ENCODE measurements around the gene GSTM5. TPM values are rescaled to one million over a fixed set of nuclear protein-coding genes. Genes with fewer than 3 reads are reported as not detected.
"Not testable (repeated sequence)": the region's sequence is repeated elsewhere in the genome, so short reads cannot be mapped to it uniquely, and the experiment has no call there.

GSTM5 gene
- polyA plus RNA-seq, 3 donors = not detected

DNA sequence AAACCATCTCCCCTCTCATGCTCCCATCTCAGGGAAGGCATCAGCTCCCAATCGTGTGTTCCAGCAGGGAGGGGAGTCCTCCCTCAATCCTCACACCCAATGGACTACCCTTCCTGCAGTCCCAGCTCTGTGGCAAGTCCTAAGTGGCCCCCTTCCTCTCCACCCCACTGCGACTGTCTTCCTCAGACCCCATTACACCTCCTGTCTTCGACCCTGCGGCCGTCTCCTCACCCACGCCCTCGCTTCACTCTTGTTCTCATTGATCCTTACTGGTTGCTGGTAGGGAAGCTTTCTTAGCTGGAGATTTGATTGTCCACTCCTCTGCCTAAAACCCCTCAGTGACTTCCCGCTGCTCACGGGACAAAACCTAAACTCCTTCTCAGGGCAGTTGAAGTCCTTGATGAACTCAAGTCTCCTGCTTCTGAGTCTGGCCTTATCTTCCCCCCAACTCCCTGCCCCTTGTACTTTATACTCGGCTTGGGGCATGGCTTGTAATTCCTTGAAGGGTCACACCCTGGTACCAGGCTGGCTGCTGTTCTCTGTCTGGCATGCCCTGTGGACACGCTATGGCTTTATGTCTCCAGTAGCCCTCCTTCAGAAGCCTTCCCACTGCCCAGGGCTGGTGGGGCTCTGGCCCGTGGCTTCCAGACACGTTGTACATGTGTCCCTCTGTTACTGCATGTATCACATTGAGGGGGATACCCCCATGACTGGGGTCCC lies 54.0 kb downstream of the GSTM5 start:
- Histone ChIP-seq H4K20me1 (ENCODE audit: insufficient read depth, low read length) (no peaks in the 10 kb centered on the region), H3K4me2 (replicated peaks; ENCODE audit: extremely low read depth, low read length, poor library complexity, severe bottlenecking) (no peak overlapping the region), H3K9me3 (replicated peaks in 1 of 2; ENCODE audit: control insufficient read depth in 1 of 2, insufficient read depth in 1 of 2, low read length in 2 of 2) (no peaks in the 10 kb centered on the region), H2AFZ (ENCODE audit: insufficient read depth, low read depth, low read length, poor library complexity, severe bottlenecking) (no peak overlapping the region), H3K36me3 (replicated peaks in 1 of 2; ENCODE audit: control insufficient read depth in 1 of 2, insufficient read depth in 2 of 2, low read length in 2 of 2) (no peaks in the 10 kb centered on the region), H3K79me2 (ENCODE audit: insufficient read depth, low read length) (no peaks in the 10 kb centered on the region), H3K27ac (ENCODE audit: low read depth in 1 of 2, low read length in 2 of 2) (no peak overlapping the region), H3K27me3 (ENCODE audit: control insufficient read depth in 2 of 2, insufficient read depth in 2 of 2, low read length in 2 of 2) (no peaks in the 10 kb centered on the region), H3K9ac (ENCODE audit: insufficient read depth, low read length, poor library complexity, severe bottlenecking) (no peak overlapping the region), H3K4me1 (ENCODE audit: control insufficient read depth in 1 of 2, insufficient read depth in 2 of 2, low read length in 2 of 2) (peaks cover 20 to 22% of the 10 kb centered on the region in 2 donors), H3K4me3 (replicated peaks in 1 of 3; ENCODE audit: low read depth in 2 of 3, low read length in 3 of 3) (no peak overlapping the region)
- Mint-ChIP-seq H3K27me3 (ENCODE audit: low read depth in 3 of 3) (peaks cover 0 to 13% (median 1%) of the 10 kb centered on the region in 3 donors), H3K4me1 (peaks cover 23% of the 10 kb centered on the region), H3K4me3 (no peak overlapping the region), H3K27ac (no peak overlapping the region), H3K36me3 (no peaks in the 10 kb centered on the region), H3K9me3 (no peaks in the 10 kb centered on the region)
- intact Hi-C loops (cut with micrococcal nuclease) = no loop called here
- 83% methylated on average over 5 of the region's 13 CpGs for WGBS (ENCODE audit: insufficient coverage)
- no peak for DNase-seq
- TF ChIP-seq, protein P1, sequence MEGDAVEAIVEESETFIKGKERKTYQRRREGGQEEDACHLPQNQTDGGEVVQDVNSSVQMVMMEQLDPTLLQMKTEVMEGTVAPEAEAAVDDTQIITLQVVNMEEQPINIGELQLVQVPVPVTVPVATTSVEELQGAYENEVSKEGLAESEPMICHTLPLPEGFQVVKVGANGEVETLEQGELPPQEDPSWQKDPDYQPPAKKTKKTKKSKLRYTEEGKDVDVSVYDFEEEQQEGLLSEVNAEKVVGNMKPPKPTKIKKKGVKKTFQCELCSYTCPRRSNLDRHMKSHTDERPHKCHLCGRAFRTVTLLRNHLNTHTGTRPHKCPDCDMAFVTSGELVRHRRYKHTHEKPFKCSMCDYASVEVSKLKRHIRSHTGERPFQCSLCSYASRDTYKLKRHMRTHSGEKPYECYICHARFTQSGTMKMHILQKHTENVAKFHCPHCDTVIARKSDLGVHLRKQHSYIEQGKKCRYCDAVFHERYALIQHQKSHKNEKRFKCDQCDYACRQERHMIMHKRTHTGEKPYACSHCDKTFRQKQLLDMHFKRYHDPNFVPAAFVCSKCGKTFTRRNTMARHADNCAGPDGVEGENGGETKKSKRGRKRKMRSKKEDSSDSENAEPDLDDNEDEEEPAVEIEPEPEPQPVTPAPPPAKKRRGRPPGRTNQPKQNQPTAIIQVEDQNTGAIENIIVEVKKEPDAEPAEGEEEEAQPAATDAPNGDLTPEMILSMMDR (IDR thresholded peaks at IDR 0.05) = no peak

DNA sequence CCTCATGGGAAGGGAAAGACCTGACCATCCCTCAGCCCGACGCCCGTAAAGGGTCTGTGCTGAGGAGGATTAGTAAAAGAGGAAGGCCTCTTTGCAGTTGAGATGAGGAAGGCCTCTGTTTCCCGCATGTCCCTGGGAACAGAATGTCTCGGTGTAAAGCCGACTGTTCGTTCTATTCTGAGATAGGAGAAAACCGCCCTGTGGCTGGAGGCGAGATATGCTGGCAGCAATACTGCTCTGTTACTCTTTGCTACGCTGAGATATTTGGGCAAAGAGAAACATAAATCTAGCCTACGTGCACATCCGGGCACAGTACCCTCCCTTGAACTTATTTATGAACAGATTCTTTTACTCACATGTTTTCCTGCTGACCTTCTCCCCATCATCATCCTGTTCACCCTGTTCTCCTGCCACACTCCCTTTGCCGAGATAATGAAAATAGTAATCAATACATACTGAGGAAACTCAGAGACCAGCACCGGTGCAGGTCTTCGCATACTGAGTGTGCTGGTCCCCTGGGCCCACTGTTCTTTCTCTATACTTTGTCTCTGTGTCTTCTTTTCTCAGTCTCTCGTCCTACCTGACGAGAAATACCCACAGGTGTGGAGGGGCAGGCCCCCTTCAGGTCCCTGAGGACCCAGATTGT lies 55.1 kb downstream of the GSTM5 start:
- H3K9me3 Mint-ChIP-seq, DNase-seq, H3K27ac Mint-ChIP-seq: not testable (repeated sequence)

More for the DNA sequence above, 55.1 kb downstream of the GSTM5 start:
- H3K27me3 Mint-ChIP-seq (ENCODE audit: low read depth in 3 of 3); H3K27me3 ChIP-seq (ENCODE audit: control insufficient read depth in 2 of 2, insufficient read depth in 2 of 2, low read length in 2 of 2); H3K9ac ChIP-seq (ENCODE audit: insufficient read depth, low read length, poor library complexity, severe bottlenecking); intact Hi-C loops (cut with micrococcal nuclease); H3K9me3 ChIP-seq (replicated peaks in 1 of 2; ENCODE audit: control insufficient read depth in 1 of 2, insufficient read depth in 1 of 2, low read length in 2 of 2); H3K4me3 Mint-ChIP-seq; H4K20me1 ChIP-seq (ENCODE audit: insufficient read depth, low read length); H3K4me2 ChIP-seq (replicated peaks; ENCODE audit: extremely low read depth, low read length, poor library complexity, severe bottlenecking); H3K36me3 Mint-ChIP-seq; H3K27ac ChIP-seq (ENCODE audit: low read depth in 1 of 2, low read length in 2 of 2); H2AFZ ChIP-seq (ENCODE audit: insufficient read depth, low read depth, low read length, poor library complexity, severe bottlenecking); H3K36me3 ChIP-seq (replicated peaks in 1 of 2; ENCODE audit: control insufficient read depth in 1 of 2, insufficient read depth in 2 of 2, low read length in 2 of 2); H3K4me3 ChIP-seq (replicated peaks in 1 of 3; ENCODE audit: low read depth in 2 of 3, low read length in 3 of 3); H3K79me2 ChIP-seq (ENCODE audit: insufficient read depth, low read length): not testable (repeated sequence)
- WGBS (ENCODE audit: insufficient coverage) = 61% methylated on average over 7 of the region's 17 CpGs
- H3K4me1 Mint-ChIP-seq = peaks cover 21% of the 10 kb centered on the region
- peaks cover 20% of the 10 kb centered on the region in 2 donors for H3K4me1 ChIP-seq (ENCODE audit: control insufficient read depth in 1 of 2, insufficient read depth in 2 of 2, low read length in 2 of 2)

Other genes with a start within 250 kb of the GSTM5 start
- under 1 TPM in 2 of 3 donors, not detected in 1; 0.03 to 0.12 TPM for gene SYPL2, start 245.7 kb upstream of the GSTM5 start, polyA plus RNA-seq
- 1 to 10 TPM; 1.1 to 3.6 (median 1.7) TPM for gene ATXN7L2, start 228.3 kb upstream of the GSTM5 start, polyA plus RNA-seq
- gene CYB561D1, start 218.2 kb upstream of the GSTM5 start, polyA plus RNA-seq = 10 to 100 TPM in 1 of 3 donors, 1 to 10 TPM in 2; 1.4 to 13.2 (median 4.2) TPM
- under 1 TPM; 0.05 to 0.26 (median 0.07) TPM for gene AMIGO1, start 202.5 kb upstream of the GSTM5 start, polyA plus RNA-seq
- gene GPR61, start 172.4 kb upstream of the GSTM5 start, polyA plus RNA-seq = under 1 TPM in 1 of 3 donors, not detected in 2; 0.28 TPM
- 10 to 100 TPM in 2 of 3 donors, 1 to 10 TPM in 1; 3.0 to 14.2 (median 10.4) TPM for gene GNAI3, start 163.6 kb upstream of the GSTM5 start, polyA plus RNA-seq
- gene GNAT2, start 92.6 kb upstream of the GSTM5 start, polyA plus RNA-seq = under 1 TPM in 1 of 3 donors, not detected in 2; 0.05 TPM
- 100 to 1,000 TPM in 2 of 3 donors, 10 to 100 TPM in 1; 75.0 to 961 (median 117) TPM for gene AMPD2, start 92.4 kb upstream of the GSTM5 start, polyA plus RNA-seq
- gene GSTM4, start 56.2 kb upstream of the GSTM5 start, polyA plus RNA-seq = 10 to 100 TPM; 11.9 to 22.9 (median 15.9) TPM
- gene GSTM2, start 44.2 kb upstream of the GSTM5 start, polyA plus RNA-seq = 10 to 100 TPM in 1 of 3 donors, 1 to 10 TPM in 2; 1.5 to 12.0 (median 6.3) TPM
- 10 to 100 TPM in 2 of 3 donors, not detected in 1; 13.5 to 27.7 TPM for gene GSTM1, start 24.4 kb upstream of the GSTM5 start, polyA plus RNA-seq
- 1 to 10 TPM in 2 of 3 donors, under 1 TPM in 1; 0.69 to 3.2 (median 2.8) TPM for gene GSTM3, start 28.8 kb downstream of the GSTM5 start, polyA plus RNA-seq
- gene EPS8L3, start 51.7 kb downstream of the GSTM5 start, polyA plus RNA-seq = not detected
- gene CSF1, start 198.6 kb downstream of the GSTM5 start, polyA plus RNA-seq = under 1 TPM; 0.11 to 0.69 (median 0.38) TPM

Data from CD14-positive monocyte (primary cell).